T47D (cell line): Measurements from ENCODE around the gene RELL1.

ENCODE experiments used
- DNase-seq, 2 experiments: peaks; one replicate each; pipeline versions ENCODE4 v3.0.0 to v3.0.0-alpha.2; 2011 to 2012; ENCODE audit warnings: low read depth in 1 of 2, low spot score in 1 of 2
- JUND ChIP-seq: IDR thresholded peaks from 2 replicates; pipeline ENCODE4 v1.6.1; 2012; ENCODE audit warnings: low read depth
- in situ Hi-C: cut with HindIII; loops from 2 replicates; pipeline ENCODE4 v1.10.0; 2016; ENCODE audit warnings: low sequenced_read_pairs, low pct_unique_long_range_greater_than_20kb

RELL1 gene

GRCh38 chr4:37653601-37654000, 32.6 kb downstream of the RELL1 start:
- peak in 1 of 2 experiments; percentile 45 for DNase-seq
- in situ Hi-C loops = no loop called here
- no peak for TF ChIP-seq JUND

- DNase-seq = no peak
- in situ Hi-C loops = no loop called here
- TF ChIP-seq JUND = no peak
Measured at GRCh38 chr4:37652747-37653527, 33.2 kb downstream of the RELL1 start.

GRCh38 chr4:37651781-37652377, 34.3 kb downstream of the RELL1 start:
- no peak for DNase-seq
- no peak for TF ChIP-seq JUND
- in situ Hi-C loops = no loop called here

GRCh38 chr4:37650481-37650880, 35.7 kb downstream of the RELL1 start:
- TF ChIP-seq JUND = no peak
- in situ Hi-C loops = no loop called here
- no peak for DNase-seq

GRCh38 chr4:37649268-37649667, 36.9 kb downstream of the RELL1 start:
- DNase-seq = no peak
- TF ChIP-seq JUND = no peak
- in situ Hi-C loops = no loop called here

GRCh38 chr4:37648084-37648817, 37.9 kb downstream of the RELL1 start:
- in situ Hi-C loops = no loop called here
- peak; percentile 31 to 95 for DNase-seq
- TF ChIP-seq JUND = peak; percentile 78

- no peak for DNase-seq
- in situ Hi-C loops = no loop called here
- TF ChIP-seq JUND = no peak
Measured at GRCh38 chr4:37646247-37646646, 39.9 kb downstream of the RELL1 start.

- DNase-seq = no peak
- in situ Hi-C loops = no loop called here
- TF ChIP-seq JUND = no peak
Measured at GRCh38 chr4:37645736-37646135, 40.4 kb downstream of the RELL1 start.

- in situ Hi-C loops = no loop called here
- DNase-seq = no peak
- TF ChIP-seq JUND = no peak
Measured at GRCh38 chr4:37644962-37645361, 41.2 kb downstream of the RELL1 start.

- DNase-seq = no peak
- no peak for TF ChIP-seq JUND
- in situ Hi-C loops = no loop called here
Measured at GRCh38 chr4:37641886-37642849, 44.0 kb downstream of the RELL1 start.

GRCh38 chr4:37641352-37641751, 44.8 kb downstream of the RELL1 start:
- DNase-seq = no peak
- in situ Hi-C loops = no loop called here
- no peak for TF ChIP-seq JUND
